HG02610 (cell line): ENCODE results near the gene POF1B.
A peak's percentile ranks its signal among the peaks of the same experiment; 100 is the strongest.

Experiments
- ATAC-seq: cut with Tn5 transposase; IDR thresholded peaks from one replicate; pipeline ENCODE4 v1.9.1; 2021; ENCODE audit warnings: mild to moderate bottlenecking, moderate library complexity; ENCODE audit not compliant: unreplicated experiment

The POF1B gene

GRCh38 chrX:85243761-85244449 lies 135.6 kb downstream of the POF1B start, which contains the start of the genes SATL1 and ZNF711:
SATL1 (minus strand) TSS chrX:85243779; CDS start chrX:85108968, 134,811 bp downstream.
ZNF711 (plus strand) TSS chrX:85243991; CDS start chrX:85247573, 3,582 bp downstream.
- peak; percentile 43 for ATAC-seq

GRCh38 chrX:85243155-85243554 lies 136.3 kb downstream of the POF1B start:
- no peak for ATAC-seq
